CD4-positive, alpha-beta T cell treated with Interleukin-12 subunit alpha and Interleukin-12 subunit beta, for 1 hour (primary cell): Measurements from ENCODE around the gene USP35.
A peak's percentile ranks its signal among the peaks of the same experiment; 100 is the strongest.

Source experiments
- DNase-seq: peaks from one replicate; pipeline ENCODE4 v3.0.0-alpha.2; 2020

USP35 gene

GRCh38 chr11:78200061-78200460 is 11.3 kb downstream of the USP35 start:
- no peak for DNase-seq

GRCh38 chr11:78200553-78200952 is 11.8 kb downstream of the USP35 start:
- DNase-seq: no peak

GRCh38 chr11:78201096-78201818 is 12.5 kb downstream of the USP35 start:
- DNase-seq: no peak

GRCh38 chr11:78202733-78203167 is 14.0 kb downstream of the USP35 start:
- DNase-seq: peak; percentile 79

GRCh38 chr11:78203184-78203583 is 14.5 kb downstream of the USP35 start:
- peak; percentile 68 for DNase-seq

- DNase-seq: no peak
Measured at GRCh38 chr11:78205256-78205655, 16.5 kb downstream of the USP35 start.

- no peak for DNase-seq
Measured at GRCh38 chr11:78205691-78206090, 17.0 kb downstream of the USP35 start.

GRCh38 chr11:78207532-78208256 is 19.0 kb downstream of the USP35 start:
- no peak for DNase-seq

- DNase-seq: no peak
Measured at GRCh38 chr11:78208257-78209165, 19.8 kb downstream of the USP35 start.

- no peak for DNase-seq
Measured at GRCh38 chr11:78209478-78209877, 20.8 kb downstream of the USP35 start.

GRCh38 chr11:78210000-78210608 is 21.4 kb downstream of the USP35 start:
- no peak for DNase-seq

GRCh38 chr11:78211565-78211964 is 22.8 kb downstream of the USP35 start:
- no peak for DNase-seq

- DNase-seq: no peak
Measured at GRCh38 chr11:78212586-78213371, 24.1 kb downstream of the USP35 start.

GRCh38 chr11:78213526-78214330 is 25.0 kb downstream of the USP35 start:
- DNase-seq: no peak

GRCh38 chr11:78214331-78215194 is 25.8 kb downstream of the USP35 start:
- DNase-seq: no peak

GRCh38 chr11:78216021-78216420 is 27.3 kb downstream of the USP35 start:
- no peak for DNase-seq

- DNase-seq: no peak
Measured at GRCh38 chr11:78216571-78217287, 28.0 kb downstream of the USP35 start.

GRCh38 chr11:78217650-78218541 is 29.2 kb downstream of the USP35 start:
- no peak for DNase-seq
